CD8-positive, alpha-beta memory T cell (primary cell): ENCODE results near the gene KCTD6. TPM values are rescaled to one million over a fixed set of nuclear protein-coding genes. Genes with fewer than 3 reads are reported as not detected.
A peak's percentile ranks its signal among the peaks of the same experiment; 100 is the strongest.

Experiments used
- CTCF ChIA-PET: fragments of 350-600 bp; sonication (Branson Sonifier 250); formaldehyde crosslinking; loops from one replicate; lab custom pipeline; 2021; ENCODE audit warnings: antibody characterized with exemption; lab: Charles Lee
- POLR2A ChIA-PET: fragments of 350-600 bp; sonication (Branson Sonifier 250); formaldehyde crosslinking; loops from one replicate; lab custom pipeline; 2021; ENCODE audit warnings: antibody characterized with exemption; lab: Charles Lee
- DNase-seq, 5 donors: peaks; one replicate each; pipeline versions ENCODE4 v3.0.0 to v3.0.0-alpha.2; 2020 to 2022; ENCODE audit warnings: mixed read lengths in 1 of 5
- H3K27ac ChIP-seq: one replicate; pipeline ENCODE4 v1.7.0; 2013; ENCODE audit warnings: low read depth, mild to moderate bottlenecking, low read length, moderate library complexity
- H3K27me3 ChIP-seq: 2 replicates; pipeline ENCODE4 v1.7.0; 2013; ENCODE audit warnings: low read length, mild to moderate bottlenecking; ENCODE audit not compliant: insufficient read depth, poor library complexity, severe bottlenecking
- H3K36me3 ChIP-seq: 2 replicates; pipeline ENCODE4 v1.7.0; 2013; ENCODE audit warnings: mild to moderate bottlenecking, low read length, moderate library complexity; ENCODE audit not compliant: insufficient read depth
- H3K4me1 ChIP-seq: 2 replicates; pipeline ENCODE4 v1.7.0; 2013; ENCODE audit warnings: mild to moderate bottlenecking, low read length, moderate library complexity; ENCODE audit not compliant: insufficient read depth
- H3K4me3 ChIP-seq: 2 replicates; pipeline ENCODE4 v1.7.0; 2013; ENCODE audit warnings: mild to moderate bottlenecking, low read length
- H3K9me3 ChIP-seq: 2 replicates; pipeline ENCODE4 v1.7.0; 2013; ENCODE audit warnings: mild to moderate bottlenecking, low read length
- H3K27ac Mint-ChIP-seq, 8 donors: one replicate each; pipeline ENCODE4 v1.8.0; 2020 to 2021; ENCODE audit warnings: mixed read lengths in 8 of 8, mild to moderate bottlenecking in 6 of 8, inconsistent platforms in 3 of 8, moderate library complexity in 3 of 8
- H3K27me3 Mint-ChIP-seq, 2 donors: one replicate each; pipeline ENCODE4 v1.8.0; 2020 to 2021; ENCODE audit warnings: mixed read lengths in 2 of 2, mild to moderate bottlenecking in 1 of 2, moderate library complexity in 1 of 2
- H3K36me3 Mint-ChIP-seq, 3 donors: one replicate each; pipeline ENCODE4 v1.8.0; 2020 to 2021; ENCODE audit warnings: mixed read lengths in 3 of 3, inconsistent platforms in 1 of 3, mild to moderate bottlenecking in 1 of 3
- H3K4me1 Mint-ChIP-seq, 3 donors: one replicate each; pipeline ENCODE4 v1.8.0; 2020 to 2021; ENCODE audit warnings: mixed read lengths in 3 of 3, inconsistent platforms in 1 of 3, mild to moderate bottlenecking in 1 of 3
- H3K4me3 Mint-ChIP-seq, 7 donors: one replicate each; pipeline ENCODE4 v1.8.0; 2020 to 2021; ENCODE audit warnings: mixed read lengths in 7 of 7, mild to moderate bottlenecking in 6 of 7, moderate library complexity in 4 of 7, inconsistent platforms in 2 of 7
- H3K9me3 Mint-ChIP-seq, 5 donors: one replicate each; pipeline ENCODE4 v1.8.0; 2020 to 2022; ENCODE audit warnings: mixed read lengths in 5 of 5, mild to moderate bottlenecking in 3 of 5, moderate library complexity in 2 of 5, inconsistent platforms in 1 of 5
- polyA plus RNA-seq: library from polyadenylated mRNA; unstranded; fragments of 300-500 nt; fragmentation: Illumina TruSeq; gene quantifications from one replicate; pipeline ENCODE4 v1.2.3, GENCODE V29; 2021
- total RNA-seq, 2 experiments: library from RNA; stranded (reverse); gene quantifications; one replicate each; pipeline ENCODE4 v1.2.3, GENCODE V29; 2021

The KCTD6 gene
- total and polyA plus RNA-seq, 3 experiments from 2014 or later, result 5.5 to 12.2 (median 5.9) TPM

DNA sequence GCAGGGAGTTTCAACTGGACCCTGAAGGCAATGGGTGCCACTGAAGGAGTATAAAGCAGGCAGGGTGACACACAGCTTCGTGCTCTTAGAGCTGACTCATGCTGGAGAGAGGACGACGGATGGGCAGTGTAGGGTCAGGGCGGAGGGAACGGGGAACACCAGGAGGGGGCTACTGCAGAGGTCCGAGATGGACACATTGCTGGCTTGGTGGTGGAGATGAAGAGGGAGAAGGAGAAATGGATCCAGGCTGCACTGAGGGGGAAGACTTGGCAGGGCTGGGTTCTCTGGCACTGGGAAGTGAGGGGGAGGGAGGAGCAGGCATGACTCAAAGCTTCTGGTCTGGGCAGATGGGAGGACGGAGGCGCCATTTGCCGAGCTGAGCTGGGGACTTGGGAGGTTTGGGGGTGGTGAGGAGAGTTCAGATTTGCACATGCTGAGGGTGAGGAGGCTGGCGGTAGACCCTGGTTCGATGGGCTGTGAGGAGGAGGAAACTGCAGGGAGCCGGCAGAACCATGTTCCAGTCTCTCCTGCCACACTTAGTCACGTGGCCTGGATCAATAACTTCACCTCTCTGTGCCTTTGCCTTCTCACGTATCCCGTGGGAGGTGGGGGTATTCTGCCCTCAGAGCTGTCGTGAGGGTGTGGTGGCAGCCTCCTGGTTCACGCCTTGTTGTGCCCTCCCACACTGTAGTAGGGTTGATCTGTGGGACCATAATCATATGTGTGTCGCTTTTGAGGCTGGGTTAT, 4.6 kb upstream of the KCTD6 start:
- H3K9me3 Mint-ChIP-seq, result no peaks in the 10 kb centered on the region
- H3K36me3 Mint-ChIP-seq, result peaks cover 0 to 2% (median 0%) of the 10 kb centered on the region in 3 donors
- H3K36me3 ChIP-seq, result no peaks in the 10 kb centered on the region
- POLR2A ChIA-PET, result no interaction called here
- no peaks in the 10 kb centered on the region for H3K9me3 ChIP-seq
- H3K27me3 Mint-ChIP-seq, result peaks cover 0 to 3% of the 10 kb centered on the region in 2 donors
- peak overlapping the region in 3 of 8 donors; percentile 22 to 68 (median 38) for H3K27ac Mint-ChIP-seq
- peaks cover 29 to 33% (median 31%) of the 10 kb centered on the region in 3 donors for H3K4me1 Mint-ChIP-seq
- CTCF ChIA-PET, result interaction anchor here (1.2 to 1.9 kb wide), 3 partner anchors 13 to 166 kb away, joined by 3 to 4 read pairs (median 4); no protein-coding TSS in a partner anchor
- peak overlapping the region in 1 of 7 donors; percentile 53 for H3K4me3 Mint-ChIP-seq
- no peak for DNase-seq
- H3K27me3 ChIP-seq, result no peaks in the 10 kb centered on the region
- no peak overlapping the region for H3K4me3 ChIP-seq
- H3K4me1 ChIP-seq, result peaks cover 9% of the 10 kb centered on the region
- H3K27ac ChIP-seq, result no peak overlapping the region

DNA sequence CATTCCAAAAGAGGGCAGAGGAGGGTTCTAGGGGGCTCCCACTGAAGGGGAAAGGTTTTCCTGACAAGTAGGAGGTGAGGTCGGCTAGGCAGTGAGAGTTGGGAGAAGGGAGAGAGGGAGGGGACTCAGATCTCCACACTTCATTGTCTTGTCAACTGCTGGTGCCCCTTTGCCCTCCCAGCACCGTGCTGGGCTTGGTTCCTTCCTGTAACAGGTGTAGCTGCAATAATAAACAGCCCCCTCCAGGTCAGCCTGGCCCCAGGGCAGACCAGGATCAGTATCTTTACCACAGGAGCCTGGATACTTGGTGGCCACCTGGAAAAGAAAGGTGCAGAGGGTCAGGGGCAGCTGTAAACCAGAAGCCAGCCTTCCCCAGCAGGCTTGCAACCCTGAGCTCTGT, 2.9 kb upstream of the KCTD6 start:
- peaks cover 45 to 50% (median 48%) of the 10 kb centered on the region in 3 donors for H3K4me1 Mint-ChIP-seq
- DNase-seq, result no peak
- ChIA-PET POLR2A (no interaction called here), CTCF (interaction anchor here (1.8 kb wide), 1 partner anchor 157 kb away, joined by 4 read pairs; the partner anchor contains the start of gene PXK)
- H3K27ac Mint-ChIP-seq, result peak overlapping the region in 1 of 8 donors; percentile 75
- H3K9me3 Mint-ChIP-seq, result no peaks in the 10 kb centered on the region
- Histone ChIP-seq H3K4me1 (peaks cover 25% of the 10 kb centered on the region), H3K27ac (no peak overlapping the region), H3K27me3 (no peaks in the 10 kb centered on the region), H3K9me3 (no peaks in the 10 kb centered on the region), H3K36me3 (no peaks in the 10 kb centered on the region), H3K4me3 (no peak overlapping the region)
- no peak overlapping the region for H3K4me3 Mint-ChIP-seq
- H3K36me3 Mint-ChIP-seq, result peaks cover 0 to 4% (median 2%) of the 10 kb centered on the region in 3 donors
- H3K27me3 Mint-ChIP-seq, result peaks cover 0 to 1% of the 10 kb centered on the region in 2 donors

DNA sequence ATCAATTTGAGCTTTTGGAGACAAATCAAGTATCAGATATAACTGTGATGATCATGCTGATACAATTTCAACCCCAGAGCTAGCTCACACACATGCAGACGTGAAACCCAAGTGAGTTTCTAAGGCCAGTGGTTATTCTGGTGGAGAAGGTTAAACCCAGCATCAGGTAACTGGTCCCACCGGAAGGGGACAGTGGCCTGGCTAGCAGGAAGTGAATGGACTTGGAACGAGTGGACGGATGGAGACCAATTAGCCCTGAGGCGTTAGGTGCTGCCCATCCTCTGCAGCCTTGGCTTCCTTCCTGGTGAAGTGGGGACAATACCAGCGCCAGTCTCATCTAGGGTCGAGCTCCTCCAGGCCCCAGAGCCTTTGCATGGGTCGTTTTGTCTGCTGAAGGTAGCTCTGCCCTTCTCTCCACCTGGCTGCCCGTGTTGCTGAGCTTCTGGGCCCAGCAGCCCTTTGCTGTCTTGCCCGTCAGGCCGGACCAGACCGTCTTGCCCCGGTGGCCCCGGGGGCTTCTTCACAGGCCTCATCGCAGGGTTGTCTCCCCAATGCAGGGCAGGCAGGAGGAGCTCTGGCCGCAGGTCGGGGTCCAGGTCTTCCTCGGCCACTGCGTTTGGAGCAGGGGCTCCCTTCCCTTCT, 915 bp upstream of the KCTD6 start:
- peaks cover 40% of the 10 kb centered on the region for H3K4me1 ChIP-seq
- H3K9me3 Mint-ChIP-seq, result no peaks in the 10 kb centered on the region

DNA sequence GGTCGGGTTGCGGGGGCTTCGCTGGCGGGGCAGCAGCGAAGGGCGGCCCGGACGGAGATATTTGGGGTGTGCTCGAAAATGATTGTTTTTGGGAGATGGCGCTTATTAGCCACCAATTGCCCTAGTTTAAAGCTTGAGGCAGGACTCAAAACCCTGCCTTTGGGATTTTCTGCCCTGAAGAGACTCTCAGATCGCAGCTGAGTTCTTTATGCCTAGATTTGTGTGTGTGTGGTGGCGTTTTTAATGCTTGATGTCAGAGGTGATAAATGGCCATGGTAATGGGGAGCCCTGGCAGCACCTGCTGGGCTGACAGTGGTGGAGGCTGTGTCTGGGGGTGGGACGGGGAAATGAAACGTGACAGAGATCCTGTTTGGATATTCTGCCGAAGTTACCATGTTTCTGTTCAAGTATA, 604 bp downstream of the KCTD6 start:
- Mint-ChIP-seq H3K36me3 (peaks cover 0 to 4% (median 0%) of the 10 kb centered on the region in 3 donors), H3K9me3 (no peaks in the 10 kb centered on the region), H3K27ac (peak overlapping the region; percentile 73 to 96 (median 88)), H3K4me3 (peak overlapping the region; percentile 86 to 99 (median 91)), H3K27me3 (no peaks in the 10 kb centered on the region), H3K4me1 (peaks cover 65 to 74% (median 71%) of the 10 kb centered on the region in 3 donors)
- ChIA-PET POLR2A (interaction anchor here (0.7 to 1.6 kb wide), 5 partner anchors 21 to 186 kb away, joined by 3 to 9 read pairs (median 4); partner anchors contain the start of genes HTD2, PXK and RPP14), CTCF (interaction anchor here (0.6 to 5.2 kb wide), 22 partner anchors 9 to 254 kb away, joined by 3 to 57 read pairs (median 6); partner anchors contain the start of genes HTD2, PXK and RPP14)
- H3K4me3 ChIP-seq, result peak overlapping the region; percentile 88
- no peaks in the 10 kb centered on the region for H3K27me3 ChIP-seq
- DNase-seq, result peak in 2 of 5 donors; percentile 30 to 55
- H3K36me3 ChIP-seq, result no peaks in the 10 kb centered on the region
- peak overlapping the region; percentile 53 for H3K27ac ChIP-seq
- no peaks in the 10 kb centered on the region for H3K9me3 ChIP-seq
- peaks cover 40% of the 10 kb centered on the region for H3K4me1 ChIP-seq

More for the DNA sequence above, 915 bp upstream of the KCTD6 start:
- Histone ChIP-seq H3K27ac (peak overlapping the region; percentile 17), H3K36me3 (no peaks in the 10 kb centered on the region), H3K4me3 (no peak overlapping the region), H3K27me3 (no peaks in the 10 kb centered on the region), H3K9me3 (no peaks in the 10 kb centered on the region)
- H3K27me3 Mint-ChIP-seq, result no peaks in the 10 kb centered on the region
- ChIA-PET CTCF (interaction anchor here (0.7 to 5.2 kb wide), 28 partner anchors 8 to 252 kb away, joined by 3 to 57 read pairs (median 4); partner anchors contain the start of genes HTD2, PDHB, PXK and RPP14), POLR2A (interaction anchor here (1.0 to 1.6 kb wide), 4 partner anchors 20 to 159 kb away, joined by 3 to 9 read pairs (median 6); partner anchors contain the start of gene PXK)
- peak overlapping the region in 7 of 8 donors; percentile 74 to 94 (median 90) for H3K27ac Mint-ChIP-seq
- H3K4me3 Mint-ChIP-seq, result peak overlapping the region; percentile 69 to 92 (median 78)
- peaks cover 60 to 70% (median 68%) of the 10 kb centered on the region in 3 donors for H3K4me1 Mint-ChIP-seq
- H3K36me3 Mint-ChIP-seq, result peaks cover 0 to 4% (median under 1%) of the 10 kb centered on the region in 3 donors
- peak in 2 of 5 donors; percentile 2 to 54 for DNase-seq

DNA sequence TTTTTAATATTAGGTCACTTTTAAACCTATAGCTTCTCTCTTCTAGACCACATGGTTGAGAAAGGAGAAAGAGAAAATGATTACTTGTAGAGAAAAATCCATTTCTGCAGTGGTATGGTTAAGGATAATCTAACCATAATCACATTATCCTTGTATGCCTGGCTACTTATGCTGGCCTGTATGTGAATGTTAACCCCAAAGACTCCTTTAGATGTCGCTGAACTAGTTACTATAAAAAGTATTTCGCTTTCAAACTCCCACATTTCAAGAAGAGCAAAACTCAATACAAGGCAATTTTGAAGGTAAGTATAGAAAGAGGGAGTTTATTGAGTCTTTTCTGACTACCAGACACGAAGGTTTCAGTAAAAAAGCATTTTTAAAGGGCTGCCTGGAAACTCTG, 2.2 kb downstream of the KCTD6 start:
- Histone ChIP-seq H3K4me3 (no peak overlapping the region), H3K4me1 (peaks cover 40% of the 10 kb centered on the region), H3K9me3 (no peaks in the 10 kb centered on the region), H3K36me3 (no peaks in the 10 kb centered on the region), H3K27me3 (no peaks in the 10 kb centered on the region), H3K27ac (no peak overlapping the region)
- ChIA-PET CTCF (interaction anchor here (1.2 to 5.2 kb wide), 9 partner anchors 9 to 188 kb away, joined by 3 to 57 read pairs (median 10); partner anchors contain the start of genes HTD2, PXK and RPP14), POLR2A (no interaction called here)
- no peaks in the 10 kb centered on the region for H3K9me3 Mint-ChIP-seq
- H3K36me3 Mint-ChIP-seq, result peaks cover 0 to 10% (median 0%) of the 10 kb centered on the region in 3 donors
- H3K27ac Mint-ChIP-seq, result peak overlapping the region in 4 of 8 donors; percentile 9 to 76 (median 26)
- peaks cover 66 to 81% (median 78%) of the 10 kb centered on the region in 3 donors for H3K4me1 Mint-ChIP-seq
- peak overlapping the region; percentile 5 to 94 (median 46) for H3K4me3 Mint-ChIP-seq
- H3K27me3 Mint-ChIP-seq, result no peaks in the 10 kb centered on the region
- no peak for DNase-seq

DNA sequence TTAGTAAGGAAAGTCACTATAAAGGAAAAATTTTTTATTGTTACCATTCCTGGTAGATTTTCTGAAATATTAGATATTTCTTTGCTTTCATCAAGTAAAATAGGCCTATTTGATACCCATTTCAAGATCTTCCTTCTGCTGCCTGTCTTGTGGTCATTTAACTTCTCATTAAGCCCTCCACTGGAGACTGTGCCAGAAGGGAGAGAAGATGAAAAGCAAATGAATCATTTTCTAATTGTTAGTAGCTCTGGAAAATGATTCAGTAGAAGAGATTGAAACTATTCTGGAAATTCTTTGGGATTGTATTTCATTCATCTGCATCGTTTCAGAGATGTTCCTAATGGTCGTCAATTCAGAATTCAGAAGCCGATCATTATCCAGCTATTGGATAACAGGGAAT, 3.2 kb downstream of the KCTD6 start:
- DNase-seq, result no peak
- Histone ChIP-seq H3K4me3 (no peak overlapping the region), H3K9me3 (no peaks in the 10 kb centered on the region), H3K27me3 (no peaks in the 10 kb centered on the region), H3K27ac (no peak overlapping the region), H3K36me3 (no peaks in the 10 kb centered on the region), H3K4me1 (peaks cover 40% of the 10 kb centered on the region)
- H3K4me3 Mint-ChIP-seq, result peak overlapping the region in 3 of 7 donors; percentile 26 to 59 (median 41)
- no peaks in the 10 kb centered on the region for H3K27me3 Mint-ChIP-seq
- H3K4me1 Mint-ChIP-seq, result peaks cover 62 to 79% (median 72%) of the 10 kb centered on the region in 3 donors
- no peaks in the 10 kb centered on the region for H3K9me3 Mint-ChIP-seq
- peaks cover 0 to 17% (median 0%) of the 10 kb centered on the region in 3 donors for H3K36me3 Mint-ChIP-seq
- ChIA-PET POLR2A (no interaction called here), CTCF (interaction anchor here (1.2 to 5.2 kb wide), 6 partner anchors 8 to 189 kb away, joined by 3 to 57 read pairs (median 4); partner anchors contain the start of genes HTD2 and RPP14)
- H3K27ac Mint-ChIP-seq, result no peak overlapping the region

DNA sequence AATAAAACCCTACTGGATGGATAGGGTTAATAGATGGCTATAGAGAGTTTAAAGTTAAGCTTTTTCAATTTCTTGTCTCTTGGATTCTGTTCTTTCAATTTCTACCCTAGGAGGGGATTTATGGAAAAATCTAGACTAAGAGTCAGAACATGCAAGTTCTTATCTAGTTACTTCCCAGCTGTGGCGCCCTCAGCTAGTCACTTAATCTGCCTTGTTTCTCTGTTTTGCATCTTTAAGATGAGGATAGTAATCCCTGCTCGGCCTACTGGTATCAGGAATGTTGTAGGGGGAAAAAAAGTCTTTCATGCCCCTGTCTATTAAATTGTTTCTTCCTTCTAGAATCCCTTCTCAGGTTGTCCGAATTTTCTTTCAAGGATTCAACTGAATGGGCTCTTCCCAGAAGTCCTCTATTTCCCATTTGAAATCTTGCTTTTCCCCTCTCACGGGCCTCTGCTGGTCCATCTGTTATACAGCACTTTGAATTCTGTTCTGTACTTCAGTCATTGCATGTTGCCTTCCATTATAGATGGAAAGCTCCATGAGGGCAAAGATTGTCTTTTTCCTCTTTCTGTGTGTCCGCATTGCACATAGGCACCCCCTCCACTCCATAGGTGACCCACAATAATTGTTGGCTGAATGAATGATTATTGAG, 4.4 kb downstream of the KCTD6 start:
- peak overlapping the region in 2 of 7 donors; percentile 10 to 61 for H3K4me3 Mint-ChIP-seq
- H3K4me1 Mint-ChIP-seq, result peaks cover 54 to 75% (median 72%) of the 10 kb centered on the region in 3 donors
- Histone ChIP-seq H3K27me3 (no peaks in the 10 kb centered on the region), H3K4me3 (no peak overlapping the region), H3K36me3 (peaks cover 4% of the 10 kb centered on the region), H3K27ac (no peak overlapping the region), H3K4me1 (peaks cover 33% of the 10 kb centered on the region), H3K9me3 (no peaks in the 10 kb centered on the region)
- H3K27ac Mint-ChIP-seq, result no peak overlapping the region
- peaks cover 0 to 26% (median 3%) of the 10 kb centered on the region in 3 donors for H3K36me3 Mint-ChIP-seq
- ChIA-PET POLR2A (no interaction called here), CTCF (interaction anchor here (1.6 to 2.2 kb wide), 2 partner anchors 10 to 190 kb away, joined by 3 to 10 read pairs; partner anchors contain the start of genes HTD2 and RPP14)
- H3K9me3 Mint-ChIP-seq, result no peaks in the 10 kb centered on the region
- no peaks in the 10 kb centered on the region for H3K27me3 Mint-ChIP-seq
- DNase-seq, result no peak
